NCI-H2227 (cell line): ENCODE data around the gene SCARB1.

ENCODE experiments used
- DNase-seq: peaks from one replicate; lab custom pipeline; 2025; ENCODE audit not compliant: unreplicated experiment; lab: John Stamatoyannopoulos, UW

Gene SCARB1

GRCh38 chr12:124844411-124845397, 19.0 kb downstream of the SCARB1 start:
- DNase-seq = no peak

GRCh38 chr12:124842800-124843510, 20.7 kb downstream of the SCARB1 start:
- DNase-seq = no peak

- no peak for DNase-seq
Observed at GRCh38 chr12:124842073-124842749, 21.5 kb downstream of the SCARB1 start.

DNA sequence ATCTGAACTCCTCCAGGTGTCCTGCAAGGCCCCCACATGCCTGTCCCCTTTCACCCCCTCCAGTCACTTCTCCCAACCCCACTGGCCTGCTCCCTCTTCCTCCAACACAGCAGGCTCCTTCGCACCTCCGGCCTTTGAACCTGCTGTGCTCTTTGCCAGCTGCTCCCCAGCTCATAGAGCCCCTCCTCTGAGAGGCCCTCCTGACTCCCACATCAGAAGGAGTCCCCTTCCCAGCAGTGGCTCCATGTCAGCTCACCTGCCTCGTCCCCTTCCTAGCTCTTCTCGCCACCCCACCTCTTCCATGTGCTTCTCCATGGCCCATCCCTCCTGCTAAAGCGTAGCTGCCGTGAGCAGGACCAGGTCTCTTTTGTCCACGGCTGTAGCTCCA, 22.1 kb downstream of the SCARB1 start:
- DNase-seq = no peak

DNA sequence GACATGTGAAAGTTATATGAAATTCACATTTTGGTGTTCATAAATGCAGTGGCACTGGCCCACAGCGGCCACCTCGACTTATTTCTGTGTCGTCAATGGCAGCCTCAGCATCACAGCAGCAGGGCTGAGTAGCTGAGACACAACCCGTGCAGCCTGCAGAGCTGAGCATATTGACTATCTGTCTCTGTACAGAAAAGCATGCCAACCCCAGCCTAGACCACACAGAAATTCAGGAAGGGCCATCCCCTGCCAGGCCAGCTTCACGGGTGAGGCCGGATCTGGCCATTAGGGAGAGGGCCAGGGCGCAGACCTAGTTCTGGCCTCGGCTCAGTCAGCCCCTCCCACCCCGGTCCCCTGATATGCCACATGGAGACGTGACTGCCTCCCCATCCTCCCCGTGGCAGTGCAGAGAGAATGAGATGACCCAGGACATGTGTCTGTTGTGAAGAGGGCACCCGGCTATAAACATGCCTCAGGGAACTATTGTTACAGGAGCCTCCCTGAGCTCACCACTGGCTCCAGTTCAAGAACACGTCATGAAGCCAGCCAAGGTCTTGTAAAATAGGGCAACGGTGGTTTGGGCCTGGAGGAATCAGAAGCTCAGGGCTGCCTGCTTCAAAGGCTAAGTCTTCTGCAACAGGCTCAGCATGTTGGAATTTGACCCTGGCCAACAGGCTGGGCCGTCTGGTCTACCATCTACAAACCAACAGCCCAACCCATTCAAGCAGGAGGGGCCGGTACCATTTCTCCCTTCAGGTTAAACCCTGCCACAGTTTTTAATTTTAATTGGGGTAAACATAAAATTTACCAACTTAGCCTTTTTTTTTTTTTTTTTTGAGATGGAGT, 25.5 kb downstream of the SCARB1 start:
- peak; percentile 56 for DNase-seq

GRCh38 chr12:124837249-124837897, 26.3 kb downstream of the SCARB1 start:
- DNase-seq = no peak

- no peak for DNase-seq
Observed at GRCh38 chr12:124836759-124837158, 26.9 kb downstream of the SCARB1 start.

GRCh38 chr12:124835656-124836410, 27.8 kb downstream of the SCARB1 start:
- DNase-seq = no peak

DNA sequence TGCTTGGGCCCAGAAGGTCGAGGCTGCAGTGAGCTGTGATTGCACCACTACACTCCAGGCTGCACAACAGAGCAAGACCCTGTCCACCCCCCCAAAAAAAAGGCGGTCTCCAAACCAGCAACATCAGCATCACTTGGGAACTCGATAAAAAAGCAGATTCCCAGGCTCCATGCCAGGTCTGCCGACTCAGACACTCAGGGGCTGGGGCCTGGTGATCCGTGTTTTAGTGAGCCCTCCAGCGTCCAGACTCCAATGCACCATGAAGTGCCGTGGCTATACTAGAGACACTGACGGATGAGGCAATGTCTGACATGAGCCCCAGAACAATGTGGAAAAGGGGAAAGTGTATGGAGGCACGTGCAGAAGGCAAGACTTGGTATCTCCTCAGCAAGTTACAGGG, 28.8 kb downstream of the SCARB1 start:
- DNase-seq = no peak

DNA sequence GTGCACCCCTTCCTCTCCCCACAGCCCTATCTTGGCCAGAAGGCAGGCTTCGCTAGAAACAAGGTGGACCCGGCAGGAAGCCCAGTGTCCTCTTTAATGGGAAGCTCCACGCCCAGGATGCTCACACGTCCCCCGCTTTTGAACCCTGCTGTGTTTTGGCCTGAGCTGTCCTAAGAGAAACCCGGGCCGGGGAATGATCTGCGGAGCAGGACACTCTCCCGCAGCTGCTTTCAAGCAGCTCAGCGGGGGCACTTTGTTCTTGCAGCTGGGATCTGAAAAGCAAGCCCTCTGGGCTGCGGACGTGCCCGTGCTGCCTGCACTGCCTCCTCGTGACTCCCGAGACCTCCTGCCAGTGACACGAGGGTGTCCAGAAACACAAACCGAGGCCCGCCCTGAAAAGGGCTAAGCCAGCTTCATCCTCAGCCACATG, 30.0 kb downstream of the SCARB1 start:
- DNase-seq = peak; percentile 84

DNA sequence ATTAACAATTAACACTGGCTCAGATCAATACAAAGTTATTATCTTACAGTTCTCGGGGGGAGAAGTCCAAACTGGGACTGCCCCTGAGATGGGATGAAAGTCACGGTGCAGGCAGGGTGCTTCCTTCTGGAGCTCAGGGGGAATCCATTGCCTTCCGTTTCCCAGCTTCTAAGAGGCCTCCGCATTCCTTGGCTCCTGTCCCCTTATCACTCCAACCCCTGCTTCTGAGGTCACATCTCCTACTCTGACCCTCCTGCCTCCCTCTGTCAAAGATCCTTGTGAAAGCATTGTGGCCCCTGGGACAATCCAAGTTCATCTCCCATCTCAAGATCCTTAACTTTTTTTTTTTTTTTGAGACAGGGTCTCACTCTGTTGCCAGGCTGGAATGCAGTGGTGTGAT, 30.8 kb downstream of the SCARB1 start:
- no peak for DNase-seq

GRCh38 chr12:124831590-124831989, 32.1 kb downstream of the SCARB1 start:
- no peak for DNase-seq

DNA sequence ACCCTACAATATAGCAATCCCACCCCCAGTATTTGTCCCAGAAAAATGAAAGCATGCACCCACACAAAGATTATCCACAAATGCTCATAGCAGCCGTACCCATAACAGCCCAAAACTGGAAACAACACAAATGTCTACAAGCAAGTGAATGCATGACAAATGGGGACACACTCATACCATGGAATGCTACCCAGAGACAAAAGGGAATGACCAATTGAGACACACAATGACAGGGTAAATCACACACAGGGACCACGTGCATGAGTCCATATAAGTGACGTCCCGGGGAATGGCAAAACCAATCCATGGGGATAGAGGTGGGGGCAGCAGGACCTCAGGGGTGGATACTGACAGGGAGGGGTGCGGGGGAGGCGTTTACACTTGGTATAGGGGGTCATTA, 33.4 kb downstream of the SCARB1 start:
- DNase-seq = no peak

DNA sequence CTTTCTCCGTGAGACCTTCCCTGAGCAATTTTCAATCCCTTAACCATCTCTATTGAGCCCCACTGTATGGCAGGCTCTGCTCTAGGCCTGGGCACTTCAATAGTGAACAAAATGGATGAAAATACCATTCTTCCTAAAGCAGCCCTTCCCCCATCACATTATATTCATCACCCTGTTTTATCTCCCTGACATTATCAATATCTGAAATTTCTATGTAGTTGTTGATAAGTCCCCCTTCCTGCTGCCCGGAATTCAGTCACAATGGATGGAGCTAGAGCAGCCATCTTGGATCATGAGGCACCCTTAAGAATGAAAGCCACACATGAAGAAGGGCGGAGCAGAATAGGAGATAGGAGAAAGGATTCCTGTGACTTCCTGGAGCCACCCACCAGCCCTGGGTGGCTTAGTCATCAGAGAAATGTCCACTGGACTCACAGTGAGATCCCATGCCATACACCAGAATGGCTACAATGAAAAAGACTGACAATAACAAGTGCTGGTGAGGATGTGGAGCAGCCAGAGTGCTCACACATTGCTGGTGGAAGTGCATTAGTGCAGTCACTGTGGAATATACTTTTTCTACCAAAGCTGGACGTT, 33.9 kb downstream of the SCARB1 start:
- DNase-seq = no peak

- no peak for DNase-seq
Observed at GRCh38 chr12:124829008-124829707, 34.5 kb downstream of the SCARB1 start.

GRCh38 chr12:124828264-124829007, 35.2 kb downstream of the SCARB1 start:
- no peak for DNase-seq

- DNase-seq = peak; percentile 43
Observed at GRCh38 chr12:124827588-124828184, 36.0 kb downstream of the SCARB1 start.
